ENCODE data around the gene ACOT12. TPM values are rescaled to one million over a fixed set of nuclear protein-coding genes. Genes with fewer than 3 reads are reported as not detected.

Gene ACOT12
- total and polyA plus RNA-seq, 9 of the 15 experiments (the other 6 are each of a cell fraction or from before 2014, with no cell fraction given): 0.03 TPM; not detected in 8

DNA sequence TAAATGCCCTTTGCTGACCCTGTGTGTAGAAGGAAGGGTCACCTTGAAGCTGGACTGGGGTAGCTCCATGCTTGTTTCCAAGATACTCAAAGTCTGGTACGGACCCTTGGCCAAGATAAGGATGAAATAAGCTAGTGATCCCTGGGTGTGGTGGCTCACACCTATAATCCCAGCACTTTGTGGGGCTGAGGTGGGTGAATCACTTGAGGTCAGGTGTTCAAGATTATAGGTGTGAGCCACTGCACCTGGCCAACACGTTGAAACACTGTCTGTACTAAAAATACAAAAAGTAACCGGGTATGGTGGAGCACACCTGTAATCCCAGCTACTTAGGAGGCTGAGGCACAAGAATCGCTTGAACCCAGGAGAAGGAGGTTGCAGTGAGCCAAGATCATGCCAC lies 33.3 kb downstream of the ACOT12 start:
- no peaks in the 10 kb centered on the region for H3K9me3 ChIP-seq (replicated peaks; ENCODE audit: control insufficient read depth, insufficient read depth, low read depth, low read length)
- FAIRE-seq (no peak), ATAC-seq (no peak), DNase-seq (ENCODE audit: extremely low read depth in 1 of 4, low spot score in 3 of 4) (no peak)
- H3K27me3 ChIP-seq (ENCODE audit: control insufficient read depth in 2 of 2, insufficient read depth in 2 of 2, low read length in 2 of 2): peaks cover 31 to 43% of the 10 kb centered on the region in 2 experiments
- H3K9me1 ChIP-seq (ENCODE audit: control insufficient read depth, insufficient read depth, low read length): no peaks in the 10 kb centered on the region
- no peak for TF ChIP-seq SNRNP70 (optimal IDR thresholded peaks at IDR 0.05; ENCODE audit: low read depth, low read length)
- no peak for TF ChIP-seq ZNF24 (IDR thresholded peaks at IDR 0.05)
- no peak for TF ChIP-seq PRPF4 (IDR thresholded peaks at IDR 0.05; ENCODE audit: insufficient read depth, low read depth, low read length, poor library complexity, severe bottlenecking)
- TF ChIP-seq DNMT1 (IDR thresholded peaks at IDR 0.05): no peak
- TF ChIP-seq ZNF830 (CRISPR knock-in tag; IDR thresholded peaks at IDR 0.05): no peak
- TF ChIP-seq, protein P1, sequence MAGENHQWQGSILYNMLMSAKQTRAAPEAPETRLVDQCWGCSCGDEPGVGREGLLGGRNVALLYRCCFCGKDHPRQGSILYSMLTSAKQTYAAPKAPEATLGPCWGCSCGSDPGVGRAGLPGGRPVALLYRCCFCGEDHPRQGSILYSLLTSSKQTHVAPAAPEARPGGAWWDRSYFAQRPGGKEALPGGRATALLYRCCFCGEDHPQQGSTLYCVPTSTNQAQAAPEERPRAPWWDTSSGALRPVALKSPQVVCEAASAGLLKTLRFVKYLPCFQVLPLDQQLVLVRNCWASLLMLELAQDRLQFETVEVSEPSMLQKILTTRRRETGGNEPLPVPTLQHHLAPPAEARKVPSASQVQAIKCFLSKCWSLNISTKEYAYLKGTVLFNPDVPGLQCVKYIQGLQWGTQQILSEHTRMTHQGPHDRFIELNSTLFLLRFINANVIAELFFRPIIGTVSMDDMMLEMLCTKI (IDR thresholded peaks at IDR 0.05; ENCODE audit: partially characterized antibody): no peak
- no peak for TF ChIP-seq FIP1L1 (IDR thresholded peaks at IDR 0.05; ENCODE audit: low read depth, low read length, poor library complexity, severe bottlenecking)
- TF ChIP-seq, protein P2, sequence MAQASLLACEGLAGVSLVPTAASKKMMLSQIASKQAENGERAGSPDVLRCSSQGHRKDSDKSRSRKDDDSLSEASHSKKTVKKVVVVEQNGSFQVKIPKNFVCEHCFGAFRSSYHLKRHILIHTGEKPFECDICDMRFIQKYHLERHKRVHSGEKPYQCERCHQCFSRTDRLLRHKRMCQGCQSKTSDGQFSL (CRISPR knock-in tag; IDR thresholded peaks at IDR 0.05): no peak
- TF ChIP-seq, protein P2 (tag; IDR thresholded peaks at IDR 0.05): no peak
- no peaks in the 10 kb centered on the region for H4K20me1 ChIP-seq (replicated peaks; ENCODE audit: control insufficient read depth, insufficient read depth, low read length)
- H3K79me2 ChIP-seq (ENCODE audit: control insufficient read depth, insufficient read depth, low read length): no peaks in the 10 kb centered on the region
- H2AFZ ChIP-seq (ENCODE audit: low read depth, low read length): no peak overlapping the region
- CTCF ChIA-PET (ENCODE audit: low intra/inter-chr PET ratio): no interaction called here
- no peak overlapping the region for H3K4me2 ChIP-seq (ENCODE audit: insufficient read depth, low read length)
- POLR2A ChIA-PET: no interaction called here
- H3K4me3 ChIP-seq: no peak overlapping the region
- H3K9ac ChIP-seq (ENCODE audit: insufficient read depth in 1 of 2, low read depth in 2 of 2, low read length in 2 of 2): no peak overlapping the region
- 0% methylated on average over 4 of the region's 4 CpGs for WGBS (ENCODE audit: insufficient coverage, low coverage, missing lambda C conversion rate)
- in situ Hi-C loops (cut with MboI) (no loop called here), intact Hi-C loops (cut with micrococcal nuclease) (no loop called here)
- no peaks in the 10 kb centered on the region for H3K4me1 ChIP-seq (replicated peaks in 1 of 2; ENCODE audit: control insufficient read depth in 2 of 2, insufficient read depth in 2 of 2, low read length in 2 of 2)
- no peak overlapping the region for H3K27ac ChIP-seq (ENCODE audit: extremely low read depth, low read depth, low read length)
- BruUV-seq (replicated peaks): no TSS peak
- no peaks in the 10 kb centered on the region for H3K36me3 ChIP-seq (ENCODE audit: control insufficient read depth, insufficient read depth, low read length)

Data from K562 (cell line).